Stimulated activated CD8-positive, alpha-beta memory T cell treated with anti-CD3 and anti-CD28 coated beads, Interleukin-15, amount 100 ng/mL, for 24 hours (primary cell): ENCODE data around the gene EIF4E1B.

Experiments
- DNase-seq: peaks from one replicate; pipeline ENCODE4 v3.0.0-alpha.2; 2020; ENCODE audit warnings: low read depth

The EIF4E1B gene

DNA sequence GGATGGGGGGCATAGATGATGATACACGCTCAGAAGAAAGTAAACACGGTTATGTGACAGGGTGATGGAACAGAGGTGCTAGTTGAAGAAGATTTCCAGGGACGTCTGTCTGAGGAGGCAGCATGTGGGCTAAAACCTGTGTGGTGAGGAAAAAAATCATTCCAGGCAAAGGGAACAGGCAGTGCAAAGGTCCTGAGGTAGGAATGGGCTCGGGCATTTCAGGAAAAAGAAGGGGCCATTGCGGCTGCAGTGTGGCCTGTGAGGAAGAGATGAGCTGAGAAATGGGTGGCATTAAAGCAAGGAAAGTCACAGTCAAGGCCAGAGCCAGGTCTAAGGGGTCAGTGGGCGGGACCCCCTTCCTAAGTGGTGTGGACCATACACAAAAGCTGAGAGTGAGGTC is 35.0 kb downstream of the EIF4E1B start:
- DNase-seq: no peak

DNA sequence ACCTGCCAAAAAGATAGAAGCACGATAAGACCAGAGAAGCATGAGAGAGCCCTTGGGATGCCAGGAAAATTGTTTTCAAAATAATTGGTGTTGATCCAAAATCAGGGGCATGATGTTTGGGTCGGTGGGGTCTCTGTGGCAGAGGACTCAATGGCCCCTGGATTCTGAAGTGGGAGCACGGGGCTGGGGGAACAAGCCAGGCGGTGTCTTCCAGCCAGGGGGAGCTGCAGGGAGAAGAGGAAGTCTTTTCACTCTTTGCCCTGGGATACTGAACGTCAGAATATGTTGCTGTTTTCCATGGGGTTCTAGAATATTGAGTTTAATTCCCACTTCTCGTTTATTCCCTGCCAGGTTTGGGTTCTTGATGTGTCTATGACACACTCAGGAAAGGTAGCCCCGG is 37.2 kb downstream of the EIF4E1B start:
- no peak for DNase-seq

DNA sequence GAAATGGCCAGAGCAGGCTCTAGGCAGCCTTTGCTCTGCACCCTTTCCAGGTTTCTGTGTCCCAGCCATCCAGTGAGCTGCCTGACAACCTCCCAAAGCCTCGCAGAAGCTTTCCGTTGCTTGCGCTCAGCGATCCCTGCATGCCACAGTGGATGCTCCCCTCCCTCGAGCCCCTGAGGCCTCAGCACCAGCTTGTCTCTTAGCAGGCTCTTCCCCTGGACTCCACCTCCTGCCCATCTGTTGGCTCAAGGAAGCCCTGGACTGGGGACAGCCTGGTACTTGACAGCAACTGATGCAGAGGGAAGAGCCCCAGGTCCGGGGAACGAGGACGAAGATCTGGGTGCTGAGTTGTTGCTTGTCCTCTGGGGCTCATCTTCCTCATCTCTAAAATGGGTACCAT is 40.0 kb downstream of the EIF4E1B start:
- no peak for DNase-seq

DNA sequence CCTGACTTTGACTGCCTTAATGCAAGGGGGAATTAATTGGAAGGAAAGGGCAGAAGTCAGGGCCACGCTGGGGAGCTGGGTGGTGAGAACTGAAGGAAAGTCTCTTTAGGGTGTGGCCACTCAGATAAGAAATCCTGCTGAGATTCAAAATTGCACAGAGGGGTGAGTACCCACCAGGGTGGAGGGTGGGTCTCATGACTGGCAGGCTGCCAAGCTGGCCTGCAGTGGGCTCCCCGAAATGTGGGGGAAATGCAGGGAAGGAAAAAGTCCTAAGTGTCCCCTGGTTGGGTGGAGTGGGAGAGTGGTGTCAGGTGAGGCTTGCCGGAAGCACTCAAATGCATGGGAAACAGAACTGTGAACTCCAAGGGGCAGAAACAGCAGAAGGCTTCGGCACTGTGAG is 40.9 kb downstream of the EIF4E1B start:
- no peak for DNase-seq

DNA sequence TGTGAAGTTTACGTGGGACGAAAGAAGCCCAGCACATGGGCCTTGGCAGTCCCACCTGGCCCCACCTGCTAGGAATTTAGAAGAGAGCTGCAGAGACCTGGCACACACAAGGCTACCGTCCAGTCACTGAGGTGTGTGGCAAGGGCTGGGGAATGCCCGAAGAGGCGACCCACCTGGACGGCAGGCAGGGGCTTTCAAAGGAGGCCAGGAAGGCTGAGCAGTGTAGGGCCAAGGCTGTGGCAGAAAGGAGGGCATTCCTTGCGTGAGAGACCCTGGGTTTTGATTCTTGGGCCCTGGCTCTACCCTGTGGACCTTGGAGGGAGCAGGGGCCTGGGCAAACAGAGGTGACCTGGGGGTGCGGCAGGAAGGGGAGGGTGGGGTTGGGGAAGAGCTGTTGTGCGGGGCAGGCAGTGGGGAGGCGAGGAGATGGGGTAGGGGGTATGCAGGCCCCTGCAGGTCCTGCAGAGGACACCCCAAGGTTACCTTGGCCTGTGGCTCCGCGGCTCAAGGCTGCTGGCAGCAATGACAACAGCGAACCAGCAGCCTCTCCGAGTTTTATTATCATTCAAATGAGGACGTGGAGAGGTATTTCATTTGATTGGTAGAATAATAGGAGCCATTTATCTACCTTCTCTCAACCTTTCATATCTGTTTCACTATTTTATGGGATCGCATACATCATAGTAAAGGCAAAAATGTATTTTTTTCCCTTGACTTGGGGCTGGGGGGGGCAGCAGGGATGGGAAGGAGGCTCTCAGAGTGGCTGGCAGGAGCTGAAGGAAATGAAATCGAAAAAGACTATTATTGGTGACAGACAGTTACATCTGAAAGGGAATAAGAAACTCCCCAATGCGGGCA is 41.6 kb downstream of the EIF4E1B start:
- no peak for DNase-seq

DNA sequence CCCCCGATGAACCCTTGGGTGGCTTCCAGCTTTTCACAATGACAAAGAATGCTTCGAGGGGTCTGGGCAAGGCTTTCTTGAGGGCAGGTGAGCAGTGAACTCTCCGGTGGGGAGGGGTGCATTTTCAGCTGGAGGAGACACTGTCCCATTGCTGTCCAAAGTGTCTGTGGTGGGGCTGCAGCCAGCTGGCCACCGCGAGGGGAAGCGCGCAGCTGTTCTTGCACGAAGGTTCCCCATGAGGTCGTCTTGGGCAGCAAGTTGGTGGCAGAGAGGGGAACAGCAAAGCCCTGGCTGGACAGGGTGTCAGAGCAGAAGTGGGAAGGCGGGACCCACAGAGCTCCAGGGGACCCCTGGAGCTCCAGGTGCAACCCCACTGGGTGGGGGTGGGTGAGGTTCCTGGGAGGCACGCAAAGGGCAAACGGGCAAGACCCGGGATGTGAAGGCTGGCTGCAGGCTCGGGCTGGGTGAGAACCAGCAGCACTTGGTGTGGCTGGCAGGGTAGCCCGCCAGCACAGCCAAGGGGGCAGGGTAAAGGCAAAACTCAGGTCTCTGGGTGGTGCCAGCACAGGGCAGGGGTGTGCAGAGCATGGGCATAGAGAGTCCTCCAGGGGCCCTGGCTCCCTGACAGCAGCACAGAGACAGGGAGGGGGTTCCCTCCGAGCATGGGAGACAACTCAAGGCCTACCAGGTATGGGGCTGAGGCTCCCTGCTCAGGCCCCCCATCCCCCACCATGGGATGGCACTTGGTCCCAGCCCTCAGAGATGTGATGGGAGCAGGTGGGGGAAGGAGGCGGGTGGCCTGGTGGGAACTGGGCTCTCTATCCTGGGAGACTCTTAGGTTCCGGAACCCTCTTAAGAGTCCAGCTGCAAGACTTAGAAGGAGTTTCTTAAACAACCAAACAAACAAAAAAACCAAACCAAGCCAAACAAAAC is 43.4 kb downstream of the EIF4E1B start:
- DNase-seq: no peak

DNA sequence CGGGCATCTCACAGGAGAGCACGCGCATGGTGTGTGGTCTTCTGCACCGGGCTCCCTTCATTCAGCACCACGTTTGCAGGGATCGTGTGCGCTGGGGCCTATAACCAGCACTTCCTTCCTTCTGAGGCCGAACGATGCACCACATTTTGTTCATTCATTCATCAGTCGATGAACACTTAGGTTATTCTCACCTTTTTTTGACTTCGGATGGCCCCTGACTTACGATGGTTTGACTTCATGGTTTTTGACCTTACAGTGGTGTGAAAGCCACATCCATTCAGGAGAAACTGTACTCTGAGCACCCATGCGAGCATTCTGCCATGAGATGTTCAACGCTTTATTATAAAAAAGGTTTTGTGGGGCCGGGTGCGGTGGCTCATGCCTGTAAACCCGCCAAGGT is 44.3 kb downstream of the EIF4E1B start:
- DNase-seq: no peak

DNA sequence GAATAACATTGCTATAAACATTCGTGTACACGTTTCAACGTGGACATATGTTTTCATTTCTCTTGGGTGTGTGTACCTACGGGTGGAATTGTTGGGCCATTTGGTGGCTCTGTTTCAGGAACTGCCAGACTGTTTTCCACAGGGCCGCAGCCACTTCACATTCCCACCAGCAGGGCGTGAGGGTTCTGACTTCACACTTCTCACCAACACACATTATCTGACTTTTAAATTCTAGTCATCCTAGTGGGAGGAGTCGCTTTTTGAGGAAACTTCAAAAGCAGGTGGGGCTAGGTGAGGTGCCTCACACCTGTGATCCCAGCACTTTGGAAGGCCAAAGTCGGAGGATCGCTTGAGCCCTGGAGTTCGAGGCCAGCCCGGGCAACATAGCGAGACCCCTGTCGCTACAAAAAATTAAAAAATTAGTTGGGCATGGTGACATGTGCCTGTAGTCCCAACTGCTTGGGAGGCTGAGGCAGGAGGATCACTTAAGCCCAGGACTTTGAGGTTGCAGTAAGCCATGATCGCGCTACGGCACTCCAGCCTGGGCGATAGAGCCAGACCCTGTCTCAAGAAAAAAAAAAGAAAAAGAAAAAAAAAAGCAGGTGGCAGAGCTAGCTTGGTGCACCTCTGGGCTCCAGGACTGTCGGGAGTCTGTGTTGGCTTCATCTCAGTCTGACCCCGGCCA is 45.3 kb downstream of the EIF4E1B start:
- no peak for DNase-seq

DNA sequence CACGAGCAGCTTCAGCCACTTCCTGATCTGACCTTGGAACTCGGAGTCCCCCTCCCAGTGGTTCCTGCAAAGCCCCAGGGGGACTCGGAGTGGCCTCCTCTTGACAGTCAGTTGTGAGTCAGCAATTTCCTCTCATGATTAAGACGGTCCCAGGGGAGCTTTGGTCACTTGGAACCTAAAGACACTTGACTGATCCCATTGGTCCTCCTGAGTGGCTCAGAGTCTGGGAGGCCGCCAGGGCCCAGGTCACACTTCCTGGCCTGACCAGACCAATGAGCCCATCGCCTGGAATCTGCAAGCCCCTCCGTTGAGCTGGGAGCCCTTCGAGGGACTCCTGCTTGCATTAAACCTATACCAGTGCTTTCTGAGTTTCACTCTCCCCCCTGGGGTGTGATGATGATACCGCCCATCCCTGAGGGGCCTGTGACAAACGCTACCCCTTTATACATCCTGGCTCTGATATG is 45.9 kb downstream of the EIF4E1B start:
- DNase-seq: no peak

DNA sequence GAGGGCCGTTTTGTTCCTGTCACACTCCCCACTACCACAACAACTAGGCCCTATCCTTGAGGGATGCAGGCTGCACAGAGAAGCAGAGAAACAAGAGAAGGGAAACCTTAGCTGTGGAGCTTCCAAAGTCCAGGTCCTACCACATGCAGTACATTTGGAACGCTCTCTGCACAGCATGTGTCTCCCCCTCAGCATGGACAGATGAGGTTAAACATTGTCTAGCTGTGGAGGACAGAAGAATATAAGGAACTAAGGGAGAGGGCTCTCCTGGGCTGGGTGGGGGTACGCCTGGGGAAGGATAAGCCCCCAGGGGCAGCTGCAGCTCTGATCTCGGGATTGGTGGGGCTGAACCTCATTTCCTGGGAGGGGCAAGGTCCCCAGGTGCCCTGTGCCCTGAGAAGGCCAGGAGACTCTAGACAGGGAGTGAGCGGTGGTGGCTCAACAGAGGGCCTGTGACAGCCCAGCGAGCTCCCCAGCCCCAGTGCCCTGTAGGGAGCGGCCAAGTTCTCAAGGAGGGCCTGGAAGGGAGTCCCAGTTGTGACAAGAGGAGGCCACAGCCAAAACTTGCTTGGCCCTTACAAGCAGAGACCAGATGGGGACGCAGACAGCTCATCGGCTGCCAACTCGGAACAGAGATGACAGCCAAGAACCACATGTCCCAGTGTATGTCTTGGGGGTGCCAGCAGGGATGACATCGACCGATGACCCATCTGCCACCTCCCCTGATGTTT is 46.9 kb downstream of the EIF4E1B start:
- no peak for DNase-seq

DNA sequence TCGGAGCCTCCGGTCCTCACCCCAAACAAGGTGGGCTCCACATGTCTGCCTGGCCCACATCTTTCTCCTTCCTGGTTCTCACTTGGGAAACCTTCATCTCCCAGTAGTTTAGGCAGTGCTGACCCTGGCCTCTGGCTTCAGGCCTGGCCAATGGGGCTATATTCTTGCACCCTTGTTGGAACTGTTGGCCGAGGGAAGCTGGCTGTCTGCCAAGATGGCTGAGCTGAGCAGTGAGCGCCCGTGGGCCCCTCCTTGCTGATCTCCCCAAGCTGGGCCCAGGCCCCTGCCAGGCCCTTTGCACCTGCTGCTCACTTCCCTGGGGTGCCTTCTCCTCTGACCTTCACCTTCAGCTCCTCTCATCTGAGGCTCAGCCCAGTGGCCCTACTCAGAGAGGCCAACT is 48.1 kb downstream of the EIF4E1B start:
- DNase-seq: no peak

DNA sequence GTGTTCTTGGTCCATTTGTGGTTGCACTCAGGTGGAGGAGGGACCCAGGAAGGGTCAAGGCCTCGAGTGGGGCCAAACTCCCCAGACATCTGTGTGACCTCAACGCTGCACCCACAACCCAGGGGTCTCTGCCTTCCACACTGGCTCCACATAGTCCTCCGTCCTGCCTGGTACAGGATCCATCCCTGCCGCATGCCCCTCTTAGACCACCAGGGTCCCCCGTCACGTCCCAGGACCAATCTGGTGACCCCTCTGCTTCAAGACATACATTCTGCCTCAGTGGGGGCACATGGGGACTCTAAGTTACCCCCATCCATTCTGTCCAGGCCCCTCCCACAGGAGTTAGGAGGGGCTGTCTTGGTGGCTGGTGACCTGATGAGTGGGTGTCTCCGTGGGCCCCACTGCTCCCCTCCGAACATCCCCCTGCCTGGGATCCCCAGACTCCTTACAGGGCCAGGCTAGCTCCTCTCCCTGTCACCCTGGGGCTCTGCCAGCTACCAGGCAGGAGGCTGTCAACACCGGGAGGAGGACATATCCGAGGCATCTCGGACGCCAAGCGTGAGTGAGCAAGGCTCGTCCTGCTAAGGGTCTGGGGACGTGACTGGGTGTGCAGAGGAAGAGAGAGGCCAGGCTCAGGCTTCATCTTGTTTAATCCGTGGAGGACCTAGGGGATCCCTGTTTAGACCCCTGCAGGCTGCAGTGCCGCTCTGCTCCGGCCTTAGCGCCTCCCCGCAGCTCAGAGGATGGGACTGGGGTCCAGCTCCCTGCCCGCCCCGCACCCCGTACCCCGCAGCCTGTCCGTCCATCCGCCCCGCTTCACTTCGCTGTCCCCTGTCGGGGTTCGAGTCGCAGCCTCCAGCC is 49.1 kb downstream of the EIF4E1B start:
- no peak for DNase-seq

DNA sequence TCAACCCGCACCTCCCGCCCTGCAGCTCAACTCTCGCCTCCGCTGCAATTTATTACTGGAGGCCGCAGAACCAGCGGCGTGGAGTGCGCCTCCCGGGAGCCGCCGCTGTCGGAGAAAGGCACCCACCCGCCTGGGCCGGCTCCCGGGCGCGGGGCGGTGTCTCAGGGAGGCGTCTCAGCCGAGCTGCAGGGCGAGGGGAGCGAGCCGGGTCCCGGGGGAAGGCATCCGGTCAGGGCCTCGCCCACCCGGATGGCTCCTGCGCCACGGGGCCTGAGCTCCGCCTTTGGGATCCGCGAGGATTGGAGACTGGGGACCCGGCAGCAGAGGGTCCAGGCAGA is 49.7 kb downstream of the EIF4E1B start:
- no peak for DNase-seq

DNA sequence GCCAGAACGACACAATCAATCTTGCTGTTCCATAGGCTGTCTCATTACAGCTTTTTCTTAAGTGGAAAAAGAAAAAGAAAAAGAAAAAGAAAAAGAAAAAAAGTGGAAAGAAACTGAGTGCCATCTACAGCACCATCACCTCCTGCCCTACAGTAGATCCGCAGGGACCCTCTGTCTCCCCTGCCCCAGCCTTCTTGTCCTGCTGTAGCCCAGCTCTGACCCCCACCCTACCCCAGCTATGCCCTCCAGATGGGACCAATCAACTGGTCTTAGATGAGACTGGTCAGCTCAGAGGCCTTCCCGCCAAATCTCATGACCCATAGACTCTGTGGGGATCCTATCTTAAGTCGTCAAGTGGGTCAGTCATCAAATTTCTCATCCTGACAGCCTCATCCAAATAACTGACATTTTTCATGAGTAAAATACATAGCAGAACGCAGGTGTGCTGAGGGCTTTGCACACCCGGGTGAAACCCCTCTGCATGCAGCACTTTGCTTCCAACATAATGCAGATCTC is 51.6 kb downstream of the EIF4E1B start:
- DNase-seq: no peak

DNA sequence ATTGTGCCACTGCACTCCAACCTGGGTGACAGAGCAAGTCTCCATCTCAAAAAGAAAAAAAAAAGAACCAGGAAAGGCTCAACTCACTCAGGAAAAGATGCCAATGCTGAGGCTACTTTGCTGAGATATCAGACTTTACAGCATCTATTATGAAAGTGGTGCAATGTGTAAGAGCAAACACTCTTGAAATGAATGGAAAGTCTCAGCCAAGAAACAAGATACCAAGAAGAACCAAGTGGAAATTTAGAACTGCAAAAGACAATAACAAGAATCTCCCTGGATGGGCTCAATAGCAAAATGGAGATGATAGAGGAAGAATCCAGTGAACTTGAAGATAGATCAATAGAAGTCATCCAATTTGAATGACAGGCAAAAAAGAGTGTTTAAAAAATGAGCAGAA is 54.5 kb downstream of the EIF4E1B start:
- no peak for DNase-seq

DNA sequence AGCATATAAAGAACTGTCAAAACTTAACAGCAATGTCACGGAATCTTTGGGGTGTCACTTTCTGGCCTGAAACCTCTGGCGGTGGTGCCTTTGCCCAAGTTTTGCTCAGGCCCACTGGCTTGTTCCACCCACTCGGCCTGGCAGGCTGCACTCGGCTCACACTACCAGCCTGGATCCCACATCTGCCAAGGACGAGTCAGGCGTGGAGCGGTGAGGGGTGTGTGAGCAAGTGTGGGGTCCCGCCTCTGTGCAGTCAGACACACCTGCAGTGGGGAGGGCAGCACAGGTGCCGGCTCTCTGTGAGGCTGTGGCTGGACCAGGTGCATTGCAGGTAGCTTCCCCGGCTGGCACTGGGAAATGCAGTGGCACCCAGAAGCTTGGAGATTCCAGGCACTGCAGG is 56.8 kb downstream of the EIF4E1B start:
- DNase-seq: no peak

DNA sequence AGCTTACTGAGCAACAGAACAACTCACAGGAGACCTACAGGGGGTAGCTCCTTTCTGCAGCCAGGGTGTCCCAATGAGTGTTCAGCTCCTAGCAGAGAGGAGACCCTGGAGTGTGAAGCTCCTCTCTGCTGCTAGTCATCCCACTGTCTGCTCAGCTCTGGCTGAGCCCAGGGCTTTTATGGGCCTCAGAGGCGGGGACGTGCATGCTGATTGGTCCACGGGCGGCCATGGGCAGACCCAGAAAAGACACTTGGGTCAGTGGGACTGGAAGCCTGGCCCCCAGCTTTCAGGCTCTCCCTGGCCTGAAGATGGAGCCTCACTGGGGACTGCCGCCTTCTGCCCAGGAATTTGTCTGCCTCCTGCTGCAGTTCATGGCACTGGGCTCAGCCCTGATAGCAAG is 57.4 kb downstream of the EIF4E1B start:
- DNase-seq: no peak

DNA sequence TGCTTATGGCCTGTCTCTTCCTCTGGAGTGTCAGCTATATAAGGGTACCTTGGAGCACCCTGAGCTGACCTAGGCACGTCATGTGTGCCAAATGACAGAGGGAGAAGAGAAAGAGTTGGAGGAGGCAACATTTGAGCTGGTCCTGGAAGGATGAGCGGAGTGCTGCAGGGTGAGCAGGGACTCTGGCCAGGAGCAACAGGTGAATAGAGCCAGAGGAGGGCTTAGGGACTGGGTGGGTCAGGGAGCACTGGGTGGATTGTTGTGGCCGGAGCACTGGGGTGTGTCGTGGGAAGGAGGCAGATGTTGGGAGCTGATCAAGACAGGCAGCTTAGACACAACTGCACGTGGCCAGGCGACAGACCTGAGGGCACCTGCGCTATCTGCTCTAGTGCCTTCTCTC is 60.4 kb downstream of the EIF4E1B start:
- no peak for DNase-seq

DNA sequence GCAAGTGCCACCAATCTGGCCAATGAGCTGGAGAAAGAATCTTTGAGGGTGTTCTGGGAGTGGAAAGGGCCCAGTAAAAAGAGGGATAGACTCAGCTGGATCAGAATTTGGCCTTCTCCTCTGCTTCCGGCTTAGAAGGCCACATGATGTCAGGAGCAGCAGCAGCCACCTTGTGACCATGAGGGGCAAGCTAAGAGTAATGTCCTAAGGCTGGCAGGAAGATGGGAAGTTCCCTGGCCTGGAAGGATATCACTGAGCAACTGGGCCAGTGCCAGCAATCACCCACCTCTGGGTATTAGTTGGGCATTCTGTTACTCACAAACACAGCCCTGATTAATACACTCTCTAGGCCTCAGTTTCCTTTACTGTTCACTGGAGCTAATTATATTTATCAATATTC is 61.0 kb downstream of the EIF4E1B start:
- no peak for DNase-seq

DNA sequence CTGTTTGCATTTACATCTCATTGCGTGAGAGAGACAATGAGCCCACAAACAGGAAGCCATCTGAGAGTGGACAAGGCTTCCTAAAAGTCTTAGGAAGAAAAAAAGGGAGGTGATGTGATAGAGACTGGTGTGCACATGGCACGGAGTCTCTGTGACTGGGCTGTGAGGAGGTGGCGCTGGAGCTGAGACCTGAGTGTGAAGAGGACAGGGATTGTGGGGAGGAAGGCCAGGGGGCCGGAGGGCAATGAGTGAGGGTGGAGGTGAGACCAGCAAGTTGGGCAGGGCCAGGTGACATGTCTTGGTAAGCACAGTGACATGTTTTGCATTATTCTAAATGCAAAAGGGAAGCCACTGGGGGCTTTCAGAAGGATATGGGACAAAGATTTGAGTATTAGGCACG is 61.9 kb downstream of the EIF4E1B start:
- no peak for DNase-seq
